ENCODE measurements around the gene OR11H7. TPM values are rescaled to one million over a fixed set of nuclear protein-coding genes. Genes with fewer than 3 reads are reported as not detected.

The OR11H7 gene
- total RNA-seq, result not detected

DNA sequence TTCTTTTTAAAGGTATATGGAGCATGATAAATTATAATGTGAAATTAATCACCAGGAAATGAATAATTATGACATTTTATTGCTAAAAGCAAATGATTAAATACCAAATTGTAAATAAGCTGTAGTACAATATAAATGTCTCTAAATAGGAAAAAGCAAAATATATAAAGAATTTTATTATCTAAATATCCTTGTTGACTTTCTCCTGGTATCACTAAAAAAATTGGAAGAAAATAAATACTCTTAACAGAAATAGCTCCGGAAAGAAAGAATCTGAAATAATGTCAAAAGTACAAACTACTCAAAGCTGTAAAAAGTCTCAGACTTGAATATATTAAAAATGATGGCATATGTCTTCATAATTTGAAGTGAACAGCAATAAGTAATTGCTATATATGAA lies at the start of gene OR11H7:
OR11H7 (plus strand) TSS at position 301 of the 400 bp plus-strand sequence.
- no peak for ATAC-seq (ENCODE audit: low FRiP score)

DNA sequence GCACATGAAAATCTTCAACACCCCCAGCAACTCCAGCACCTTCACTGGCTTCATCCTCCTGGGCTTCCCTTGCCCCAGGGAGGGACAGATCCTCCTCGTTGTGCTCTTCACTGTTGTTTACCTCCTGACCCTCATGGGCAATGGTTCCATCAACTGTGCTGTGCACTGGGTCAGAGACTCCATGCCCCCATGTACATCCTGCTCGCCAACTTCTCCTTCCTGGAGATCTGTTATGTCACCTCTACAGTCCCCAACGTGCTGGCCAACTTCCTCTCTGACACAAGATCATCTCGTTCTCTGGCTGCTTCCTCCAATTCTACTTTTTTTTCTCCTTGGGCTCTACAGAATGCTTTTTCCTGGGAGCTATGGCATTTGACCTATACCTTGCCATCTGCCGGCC lies 49.6 kb upstream of the OR11H7 start:
- no peak for ATAC-seq (ENCODE audit: low FRiP score)

More for the DNA sequence above, at the start of gene OR11H7:
- TF ChIP-seq, protein P1, sequence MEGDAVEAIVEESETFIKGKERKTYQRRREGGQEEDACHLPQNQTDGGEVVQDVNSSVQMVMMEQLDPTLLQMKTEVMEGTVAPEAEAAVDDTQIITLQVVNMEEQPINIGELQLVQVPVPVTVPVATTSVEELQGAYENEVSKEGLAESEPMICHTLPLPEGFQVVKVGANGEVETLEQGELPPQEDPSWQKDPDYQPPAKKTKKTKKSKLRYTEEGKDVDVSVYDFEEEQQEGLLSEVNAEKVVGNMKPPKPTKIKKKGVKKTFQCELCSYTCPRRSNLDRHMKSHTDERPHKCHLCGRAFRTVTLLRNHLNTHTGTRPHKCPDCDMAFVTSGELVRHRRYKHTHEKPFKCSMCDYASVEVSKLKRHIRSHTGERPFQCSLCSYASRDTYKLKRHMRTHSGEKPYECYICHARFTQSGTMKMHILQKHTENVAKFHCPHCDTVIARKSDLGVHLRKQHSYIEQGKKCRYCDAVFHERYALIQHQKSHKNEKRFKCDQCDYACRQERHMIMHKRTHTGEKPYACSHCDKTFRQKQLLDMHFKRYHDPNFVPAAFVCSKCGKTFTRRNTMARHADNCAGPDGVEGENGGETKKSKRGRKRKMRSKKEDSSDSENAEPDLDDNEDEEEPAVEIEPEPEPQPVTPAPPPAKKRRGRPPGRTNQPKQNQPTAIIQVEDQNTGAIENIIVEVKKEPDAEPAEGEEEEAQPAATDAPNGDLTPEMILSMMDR (IDR thresholded peaks at IDR 0.05), result no peak
- DNase-seq (ENCODE audit: low spot score), result no peak

DNA sequence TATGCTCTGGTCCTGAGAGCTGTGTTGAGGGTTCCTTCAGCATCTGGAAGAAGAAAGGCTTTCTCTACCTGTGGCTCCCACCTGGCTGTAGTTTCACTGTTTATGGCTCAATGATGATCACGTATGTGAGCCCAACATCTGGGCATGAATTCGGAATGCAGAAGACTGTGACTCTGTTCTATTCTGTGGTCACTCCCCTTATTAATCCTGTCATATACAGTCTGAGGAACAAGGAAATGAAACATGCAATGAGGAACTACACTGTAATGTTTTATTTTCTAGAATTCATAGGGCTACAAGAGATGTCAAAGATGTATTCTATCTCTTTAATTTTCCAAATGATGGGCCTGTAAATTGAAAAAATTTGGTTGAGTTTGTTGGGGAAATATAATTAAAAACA lies 48.9 kb upstream of the OR11H7 start:
- TF ChIP-seq, protein P1 (IDR thresholded peaks at IDR 0.05), result no peak
- DNase-seq (ENCODE audit: low spot score) (no peak), ATAC-seq (ENCODE audit: low FRiP score) (no peak)

More for the DNA sequence above, 49.6 kb upstream of the OR11H7 start:
- TF ChIP-seq, protein P1 (IDR thresholded peaks at IDR 0.05), result no peak
- no peak for DNase-seq (ENCODE audit: low spot score)

DNA sequence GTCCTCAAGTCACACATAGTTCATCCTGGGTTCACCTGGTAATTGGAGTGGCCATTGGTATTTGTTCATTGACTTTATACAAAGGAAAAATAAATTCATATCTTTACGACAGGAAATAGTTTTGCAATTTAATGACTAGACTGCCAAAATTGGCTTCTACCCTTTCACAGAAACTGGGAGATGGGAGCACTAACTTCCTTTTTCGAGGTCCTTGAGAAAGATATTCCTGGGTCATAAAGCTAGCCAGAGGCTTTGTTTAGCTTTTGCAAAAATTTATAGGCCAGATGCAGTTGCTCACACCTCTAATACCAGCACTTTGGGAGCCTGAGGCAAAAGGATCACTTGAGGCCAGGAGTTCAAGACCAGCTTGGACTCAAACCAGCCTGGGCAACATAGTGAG lies 48.3 kb upstream of the OR11H7 start:
- DNase-seq (ENCODE audit: low spot score), result no peak
- ATAC-seq (ENCODE audit: low FRiP score), result no peak
- TF ChIP-seq, protein P1 (IDR thresholded peaks at IDR 0.05), result no peak

DNA sequence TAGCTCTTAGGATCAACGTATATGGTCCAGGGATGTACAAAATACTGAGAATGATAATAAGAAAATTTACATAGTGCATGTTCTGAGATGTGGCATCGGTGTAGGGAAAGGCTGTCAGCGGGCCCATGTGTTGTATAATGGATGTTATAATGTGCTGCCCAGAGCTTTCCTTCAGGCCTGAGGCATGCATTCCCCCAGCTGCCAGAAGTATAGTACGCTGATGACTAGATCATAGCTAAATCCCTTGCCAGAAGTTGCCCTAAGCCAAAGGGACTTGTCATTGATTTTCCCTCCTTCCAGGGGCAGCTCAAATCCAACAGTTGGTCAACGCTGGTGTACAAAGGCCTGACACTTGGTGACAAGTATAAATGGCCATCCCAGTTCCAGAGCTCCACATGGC lies 44.6 kb upstream of the OR11H7 start:
- TF ChIP-seq, protein P1 (IDR thresholded peaks at IDR 0.05), result no peak
- DNase-seq (ENCODE audit: low spot score), result no peak
- ATAC-seq (ENCODE audit: low FRiP score), result no peak

DNA sequence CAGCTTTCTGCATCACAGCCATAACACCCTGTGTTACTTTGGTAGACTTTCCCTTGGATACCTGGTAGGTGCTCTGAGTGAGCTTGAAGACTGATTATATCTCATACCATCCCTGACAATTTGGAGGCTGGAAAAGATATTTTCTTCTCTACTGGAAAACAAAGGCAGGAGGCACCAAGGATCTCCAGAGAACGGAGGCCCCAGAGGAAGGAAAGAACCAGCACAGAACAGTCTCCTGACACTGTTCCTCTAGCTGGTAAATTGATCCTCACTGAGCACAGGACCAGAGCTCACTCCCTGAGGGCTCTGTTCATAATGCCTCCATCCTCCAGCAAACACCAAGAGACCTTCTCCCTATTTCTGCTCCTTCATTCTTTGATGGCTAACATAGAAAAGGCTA lies 38.2 kb upstream of the OR11H7 start, which contains the start of gene OR11G2:
OR11G2 (plus strand) TSS at position 301 of the 400 bp plus-strand sequence. CDS start 6,542 bp downstream, outside the sequence.
- TF ChIP-seq, protein P1 (IDR thresholded peaks at IDR 0.05), result no peak
- DNase-seq (ENCODE audit: low spot score), result no peak
- ATAC-seq (ENCODE audit: low FRiP score), result no peak

DNA sequence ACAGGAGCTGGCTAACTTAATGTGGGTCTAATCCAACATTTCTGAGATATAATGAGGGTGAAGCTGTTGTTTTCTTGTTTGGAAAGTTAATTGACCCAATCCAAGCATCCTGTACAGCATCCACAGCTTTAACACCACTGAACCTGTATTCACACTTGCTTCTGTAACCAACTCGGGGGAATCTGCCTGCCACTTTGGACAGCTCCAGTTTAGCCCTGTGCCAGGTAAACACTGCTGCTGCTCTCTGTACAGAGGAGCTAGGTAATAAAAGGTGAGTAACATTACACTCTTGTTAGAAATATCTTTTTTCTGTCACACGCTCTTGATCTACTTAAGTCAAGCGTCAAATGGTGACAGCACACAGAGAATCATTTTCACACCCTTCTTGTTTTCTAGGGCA lies 37.4 kb upstream of the OR11H7 start:
- TF ChIP-seq, protein P1 (IDR thresholded peaks at IDR 0.05), result no peak
- ATAC-seq (ENCODE audit: low FRiP score) (no peak), DNase-seq (ENCODE audit: low spot score) (no peak)

Data from omental fat pad (tissue), 4 donors.